ENCODE results near the gene SMOC2.

The SMOC2 gene

GRCh38 chr6:168574075-168574698, 133.2 kb downstream of the SMOC2 start:
- in situ Hi-C loops (cut with HindIII; ENCODE audit: low pct_unique_long_range_greater_than_20kb, low sequenced_read_pairs) = no loop called here
- DNase-seq (ENCODE audit: low read depth in 1 of 2, low spot score in 1 of 2) = no peak
- TF ChIP-seq JUND (IDR thresholded peaks at IDR 0.05; ENCODE audit: low read depth) = no peak

- DNase-seq (ENCODE audit: low read depth in 1 of 2, low spot score in 1 of 2) = peak in 1 of 2 experiments; percentile 21
- no peak for TF ChIP-seq JUND (IDR thresholded peaks at IDR 0.05; ENCODE audit: low read depth)
Observed at GRCh38 chr6:168574699-168575195, 133.8 kb downstream of the SMOC2 start.

GRCh38 chr6:168575346-168576098, 134.5 kb downstream of the SMOC2 start:
- no peak for TF ChIP-seq JUND (IDR thresholded peaks at IDR 0.05; ENCODE audit: low read depth)
- in situ Hi-C loops (cut with HindIII; ENCODE audit: low pct_unique_long_range_greater_than_20kb, low sequenced_read_pairs) = no loop called here
- DNase-seq (ENCODE audit: low read depth in 1 of 2, low spot score in 1 of 2) = no peak

More at GRCh38 chr6:168574699-168575195, 133.8 kb downstream of the SMOC2 start:
- in situ Hi-C loops (cut with HindIII; ENCODE audit: low pct_unique_long_range_greater_than_20kb, low sequenced_read_pairs) = no loop called here

- in situ Hi-C loops (cut with HindIII; ENCODE audit: low pct_unique_long_range_greater_than_20kb, low sequenced_read_pairs) = no loop called here
- TF ChIP-seq JUND (IDR thresholded peaks at IDR 0.05; ENCODE audit: low read depth) = no peak
- DNase-seq (ENCODE audit: low read depth in 1 of 2, low spot score in 1 of 2) = no peak
Observed at GRCh38 chr6:168576388-168576787, 135.4 kb downstream of the SMOC2 start.

GRCh38 chr6:168577496-168577895, 136.5 kb downstream of the SMOC2 start:
- DNase-seq (ENCODE audit: low read depth in 1 of 2, low spot score in 1 of 2) = no peak
- in situ Hi-C loops (cut with HindIII; ENCODE audit: low pct_unique_long_range_greater_than_20kb, low sequenced_read_pairs) = no loop called here
- TF ChIP-seq JUND (IDR thresholded peaks at IDR 0.05; ENCODE audit: low read depth) = no peak

- in situ Hi-C loops (cut with HindIII; ENCODE audit: low pct_unique_long_range_greater_than_20kb, low sequenced_read_pairs) = no loop called here
- no peak for TF ChIP-seq JUND (IDR thresholded peaks at IDR 0.05; ENCODE audit: low read depth)
- no peak for DNase-seq (ENCODE audit: low read depth in 1 of 2, low spot score in 1 of 2)
Observed at GRCh38 chr6:168578036-168578435, 137.1 kb downstream of the SMOC2 start.

- no peak for DNase-seq (ENCODE audit: low read depth in 1 of 2, low spot score in 1 of 2)
- in situ Hi-C loops (cut with HindIII; ENCODE audit: low pct_unique_long_range_greater_than_20kb, low sequenced_read_pairs) = no loop called here
- no peak for TF ChIP-seq JUND (IDR thresholded peaks at IDR 0.05; ENCODE audit: low read depth)
Observed at GRCh38 chr6:168581236-168581635, 140.3 kb downstream of the SMOC2 start.

- no peak for TF ChIP-seq JUND (IDR thresholded peaks at IDR 0.05; ENCODE audit: low read depth)
Observed at GRCh38 chr6:168581706-168582105, 140.7 kb downstream of the SMOC2 start.

GRCh38 chr6:168582571-168582981, 141.6 kb downstream of the SMOC2 start:
- TF ChIP-seq JUND (IDR thresholded peaks at IDR 0.05; ENCODE audit: low read depth) = no peak
- DNase-seq (ENCODE audit: low read depth in 1 of 2, low spot score in 1 of 2) = no peak
- in situ Hi-C loops (cut with HindIII; ENCODE audit: low pct_unique_long_range_greater_than_20kb, low sequenced_read_pairs) = no loop called here

More at GRCh38 chr6:168581706-168582105, 140.7 kb downstream of the SMOC2 start:
- in situ Hi-C loops (cut with HindIII; ENCODE audit: low pct_unique_long_range_greater_than_20kb, low sequenced_read_pairs) = no loop called here
- DNase-seq (ENCODE audit: low read depth in 1 of 2, low spot score in 1 of 2) = no peak

- DNase-seq (ENCODE audit: low read depth in 1 of 2, low spot score in 1 of 2) = no peak
- in situ Hi-C loops (cut with HindIII; ENCODE audit: low pct_unique_long_range_greater_than_20kb, low sequenced_read_pairs) = no loop called here
- TF ChIP-seq JUND (IDR thresholded peaks at IDR 0.05; ENCODE audit: low read depth) = no peak
Observed at GRCh38 chr6:168583126-168583525, 142.1 kb downstream of the SMOC2 start.

- TF ChIP-seq JUND (IDR thresholded peaks at IDR 0.05; ENCODE audit: low read depth) = no peak
- no peak for DNase-seq (ENCODE audit: low read depth in 1 of 2, low spot score in 1 of 2)
- in situ Hi-C loops (cut with HindIII; ENCODE audit: low pct_unique_long_range_greater_than_20kb, low sequenced_read_pairs) = no loop called here
Observed at GRCh38 chr6:168583821-168584220, 142.8 kb downstream of the SMOC2 start.

GRCh38 chr6:168584249-168584648, 143.3 kb downstream of the SMOC2 start:
- DNase-seq (ENCODE audit: low read depth in 1 of 2, low spot score in 1 of 2) = no peak
- in situ Hi-C loops (cut with HindIII; ENCODE audit: low pct_unique_long_range_greater_than_20kb, low sequenced_read_pairs) = no loop called here
- TF ChIP-seq JUND (IDR thresholded peaks at IDR 0.05; ENCODE audit: low read depth) = no peak

GRCh38 chr6:168584671-168585070, 143.7 kb downstream of the SMOC2 start:
- DNase-seq (ENCODE audit: low read depth in 1 of 2, low spot score in 1 of 2) = no peak
- in situ Hi-C loops (cut with HindIII; ENCODE audit: low pct_unique_long_range_greater_than_20kb, low sequenced_read_pairs) = no loop called here
- no peak for TF ChIP-seq JUND (IDR thresholded peaks at IDR 0.05; ENCODE audit: low read depth)

Measured in T47D (cell line).